Measurements from ENCODE around the gene GPSM1. TPM values are rescaled to one million over a fixed set of nuclear protein-coding genes. Genes with fewer than 3 reads are reported as not detected.
A peak's percentile ranks its signal among the peaks of the same experiment; 100 is the strongest.

GPSM1 gene
- total RNA-seq, 2 experiments from 2014 or later = 9.0 TPM

- Mint-ChIP-seq H3K36me3 (ENCODE audit: low read depth) (no peaks in the 10 kb centered on the region), H3K27me3 (ENCODE audit: low read depth) (no peaks in the 10 kb centered on the region), H3K4me3 (no peak overlapping the region), H3K27ac (no peak overlapping the region), H3K9me3 (no peaks in the 10 kb centered on the region), H3K4me1 (ENCODE audit: low read depth) (peaks cover 5% of the 10 kb centered on the region)
- CTCF ChIA-PET = interaction anchor here (1.1 kb wide), 1 partner anchor 23 kb away, joined by 3 read pairs; no protein-coding TSS in a partner anchor
- intact Hi-C loops (cut with micrococcal nuclease) = loop anchor here (2.0 kb wide), 2 partner anchors 183 to 455 kb away; partner anchors contain the start of gene CAMSAP1
- no peak for DNase-seq
Observed at GRCh38 chr9:136361754-136362449, 34.6 kb downstream of the GPSM1 start.

GRCh38 chr9:136362450-136362784 is 35.1 kb downstream of the GPSM1 start:
- CTCF ChIA-PET = interaction anchor here (0.7 to 1.4 kb wide), 5 partner anchors 18 to 186 kb away, joined by 3 to 6 read pairs (median 3); no protein-coding TSS in a partner anchor

GRCh38 chr9:136363106-136363948 is 36.0 kb downstream of the GPSM1 start, which contains the start of gene DNLZ:
Gene DNLZ (minus strand): TSS chr9:136363744. CDS start chr9:136363714, 30 bp downstream.
- CTCF ChIA-PET = interaction anchor here (0.5 to 1.4 kb wide), 11 partner anchors 11 to 200 kb away, joined by 3 to 6 read pairs (median 3); partner anchors contain the start of gene SNAPC4
- intact Hi-C loops (cut with micrococcal nuclease) = loop anchor here (1.0 to 2.0 kb wide), 9 partner anchors 40 to 457 kb away; partner anchors contain the start of genes CAMSAP1, QSOX2, SEC16A and UBAC1
- Mint-ChIP-seq H3K4me3 (peak within 1 kb of the TSS; percentile 84), H3K27ac (peak within 1 kb of the TSS; percentile 89), H3K9me3 (no peaks in the 10 kb centered on the region), H3K36me3 (ENCODE audit: low read depth) (no peaks in the 10 kb centered on the region), H3K4me1 (ENCODE audit: low read depth) (peaks cover 5% of the 10 kb centered on the region), H3K27me3 (ENCODE audit: low read depth) (no peaks in the 10 kb centered on the region)
- peak; percentile 98 for DNase-seq

More at GRCh38 chr9:136362450-136362784, 35.1 kb downstream of the GPSM1 start:
- Mint-ChIP-seq H3K4me1 (ENCODE audit: low read depth) (peaks cover 5% of the 10 kb centered on the region), H3K27me3 (ENCODE audit: low read depth) (no peaks in the 10 kb centered on the region), H3K4me3 (peak overlapping the region; percentile 84), H3K27ac (peak overlapping the region; percentile 21), H3K9me3 (no peaks in the 10 kb centered on the region), H3K36me3 (ENCODE audit: low read depth) (no peaks in the 10 kb centered on the region)
- no peak for DNase-seq
- intact Hi-C loops (cut with micrococcal nuclease) = loop anchor here (2.0 kb wide), 2 partner anchors 182 to 456 kb away; partner anchors contain the start of gene CAMSAP1

- CTCF ChIA-PET = interaction anchor here (0.6 to 1.4 kb wide), 6 partner anchors 11 to 184 kb away, joined by 3 read pairs; partner anchors contain the start of gene SNAPC4
- Mint-ChIP-seq H3K4me1 (ENCODE audit: low read depth) (peaks cover 5% of the 10 kb centered on the region), H3K9me3 (no peaks in the 10 kb centered on the region), H3K4me3 (no peak overlapping the region), H3K27ac (no peak overlapping the region), H3K27me3 (ENCODE audit: low read depth) (no peaks in the 10 kb centered on the region), H3K36me3 (ENCODE audit: low read depth) (no peaks in the 10 kb centered on the region)
- peak; percentile 18 for DNase-seq
- intact Hi-C loops (cut with micrococcal nuclease) = loop anchor here (1.0 to 2.0 kb wide), 9 partner anchors 39 to 457 kb away; partner anchors contain the start of genes CAMSAP1, QSOX2, SEC16A and UBAC1
Observed at GRCh38 chr9:136363949-136364748, 36.8 kb downstream of the GPSM1 start.

- DNase-seq = no peak
- no peaks in the 10 kb centered on the region for H3K36me3 Mint-ChIP-seq (ENCODE audit: low read depth)
- intact Hi-C loops (cut with micrococcal nuclease) = no loop called here
- H3K27ac Mint-ChIP-seq = no peak overlapping the region
- no peaks in the 10 kb centered on the region for H3K9me3 Mint-ChIP-seq
- no peaks in the 10 kb centered on the region for H3K27me3 Mint-ChIP-seq (ENCODE audit: low read depth)
- CTCF ChIA-PET = no interaction called here
- H3K4me3 Mint-ChIP-seq = no peak overlapping the region
- peaks cover 5% of the 10 kb centered on the region for H3K4me1 Mint-ChIP-seq (ENCODE audit: low read depth)
Observed at GRCh38 chr9:136364942-136365774, 37.8 kb downstream of the GPSM1 start.

GRCh38 chr9:136365775-136366222 is 38.5 kb downstream of the GPSM1 start:
- H3K27me3 Mint-ChIP-seq (ENCODE audit: low read depth) = no peaks in the 10 kb centered on the region
- intact Hi-C loops (cut with micrococcal nuclease) = no loop called here
- no peak for DNase-seq
- H3K9me3 Mint-ChIP-seq = no peaks in the 10 kb centered on the region
- H3K4me3 Mint-ChIP-seq = no peak overlapping the region
- no peaks in the 10 kb centered on the region for H3K36me3 Mint-ChIP-seq (ENCODE audit: low read depth)
- no peak overlapping the region for H3K27ac Mint-ChIP-seq
- peaks cover 5% of the 10 kb centered on the region for H3K4me1 Mint-ChIP-seq (ENCODE audit: low read depth)
- CTCF ChIA-PET = no interaction called here

GRCh38 chr9:136366826-136367225 is 39.5 kb downstream of the GPSM1 start:
- no peak for DNase-seq
- peaks cover 5% of the 10 kb centered on the region for H3K4me1 Mint-ChIP-seq (ENCODE audit: low read depth)
- no peak overlapping the region for H3K27ac Mint-ChIP-seq
- no peaks in the 10 kb centered on the region for H3K9me3 Mint-ChIP-seq
- H3K27me3 Mint-ChIP-seq (ENCODE audit: low read depth) = no peaks in the 10 kb centered on the region
- CTCF ChIA-PET = interaction anchor here (1.2 kb wide), 1 partner anchor 34 kb away, joined by 3 read pairs; no protein-coding TSS in a partner anchor
- no peak overlapping the region for H3K4me3 Mint-ChIP-seq
- intact Hi-C loops (cut with micrococcal nuclease) = no loop called here
- H3K36me3 Mint-ChIP-seq (ENCODE audit: low read depth) = no peaks in the 10 kb centered on the region

GRCh38 chr9:136367296-136368145 is 40.2 kb downstream of the GPSM1 start:
- DNase-seq = no peak
- Mint-ChIP-seq H3K27me3 (ENCODE audit: low read depth) (no peaks in the 10 kb centered on the region), H3K4me1 (ENCODE audit: low read depth) (peaks cover 5% of the 10 kb centered on the region), H3K27ac (no peak overlapping the region), H3K36me3 (ENCODE audit: low read depth) (no peaks in the 10 kb centered on the region), H3K4me3 (no peak overlapping the region), H3K9me3 (no peaks in the 10 kb centered on the region)
- intact Hi-C loops (cut with micrococcal nuclease) = no loop called here
- CTCF ChIA-PET = interaction anchor here (1.2 kb wide), 1 partner anchor 33 kb away, joined by 3 read pairs; no protein-coding TSS in a partner anchor

GRCh38 chr9:136368190-136368589 is 40.9 kb downstream of the GPSM1 start:
- no peaks in the 10 kb centered on the region for H3K9me3 Mint-ChIP-seq
- H3K4me1 Mint-ChIP-seq (ENCODE audit: low read depth) = peaks cover 2% of the 10 kb centered on the region
- intact Hi-C loops (cut with micrococcal nuclease) = no loop called here
- no peak for DNase-seq
- H3K4me3 Mint-ChIP-seq = no peak overlapping the region
- H3K36me3 Mint-ChIP-seq (ENCODE audit: low read depth) = no peaks in the 10 kb centered on the region
- H3K27me3 Mint-ChIP-seq (ENCODE audit: low read depth) = no peaks in the 10 kb centered on the region
- CTCF ChIA-PET = interaction anchor here (0.8 kb wide), 1 partner anchor 33 kb away, joined by 3 read pairs; no protein-coding TSS in a partner anchor
- no peak overlapping the region for H3K27ac Mint-ChIP-seq

- Mint-ChIP-seq H3K36me3 (ENCODE audit: low read depth) (peaks cover 2% of the 10 kb centered on the region), H3K4me3 (no peak overlapping the region), H3K27ac (no peak overlapping the region), H3K4me1 (ENCODE audit: low read depth) (no peaks in the 10 kb centered on the region), H3K9me3 (no peaks in the 10 kb centered on the region), H3K27me3 (ENCODE audit: low read depth) (no peaks in the 10 kb centered on the region)
- CTCF ChIA-PET = no interaction called here
- intact Hi-C loops (cut with micrococcal nuclease) = no loop called here
- DNase-seq = no peak
Observed at GRCh38 chr9:136370037-136370436, 42.7 kb downstream of the GPSM1 start.

All from activated naive CD4-positive, alpha-beta T cell treated with anti-CD3 and anti-CD28 coated beads for 36 hours (primary cell).